VCaP (cell line): ENCODE measurements around the gene LAMB2.

Experiments
- H3K27ac ChIP-seq: fragments of 450-650 bp; 2 replicates; pipeline ENCODE4 v1.5.1; 2017
- TF ChIP-seq, protein P1 (sequence below): fragments of 450-650 bp; conservative IDR thresholded peaks from 2 replicates; pipeline ENCODE4 v1.5.1; 2017; ENCODE audit warnings: mild to moderate bottlenecking, moderate library complexity

The LAMB2 gene

DNA sequence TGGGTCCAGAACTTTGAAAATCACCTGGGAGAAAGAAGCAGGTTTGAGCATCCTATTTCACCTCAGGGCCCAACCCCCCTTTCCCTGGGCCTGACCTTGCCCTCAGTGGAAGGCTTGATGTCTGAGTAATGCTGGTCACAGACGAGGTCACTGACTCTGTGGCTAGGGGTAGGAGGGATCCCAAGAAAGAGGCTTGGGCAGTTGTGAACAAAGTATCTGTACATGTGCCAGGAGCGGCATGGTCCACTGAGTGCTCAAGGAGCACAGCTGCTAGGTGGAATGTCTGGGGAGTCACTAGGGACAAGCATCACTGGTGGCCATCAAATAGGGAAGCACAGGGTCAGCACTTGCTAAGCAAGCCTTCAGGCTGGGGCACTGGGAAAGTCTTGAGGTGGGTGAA, 25.9 kb upstream of the LAMB2 start:
- no peak overlapping the region for H3K27ac ChIP-seq
- TF ChIP-seq, protein P1, sequence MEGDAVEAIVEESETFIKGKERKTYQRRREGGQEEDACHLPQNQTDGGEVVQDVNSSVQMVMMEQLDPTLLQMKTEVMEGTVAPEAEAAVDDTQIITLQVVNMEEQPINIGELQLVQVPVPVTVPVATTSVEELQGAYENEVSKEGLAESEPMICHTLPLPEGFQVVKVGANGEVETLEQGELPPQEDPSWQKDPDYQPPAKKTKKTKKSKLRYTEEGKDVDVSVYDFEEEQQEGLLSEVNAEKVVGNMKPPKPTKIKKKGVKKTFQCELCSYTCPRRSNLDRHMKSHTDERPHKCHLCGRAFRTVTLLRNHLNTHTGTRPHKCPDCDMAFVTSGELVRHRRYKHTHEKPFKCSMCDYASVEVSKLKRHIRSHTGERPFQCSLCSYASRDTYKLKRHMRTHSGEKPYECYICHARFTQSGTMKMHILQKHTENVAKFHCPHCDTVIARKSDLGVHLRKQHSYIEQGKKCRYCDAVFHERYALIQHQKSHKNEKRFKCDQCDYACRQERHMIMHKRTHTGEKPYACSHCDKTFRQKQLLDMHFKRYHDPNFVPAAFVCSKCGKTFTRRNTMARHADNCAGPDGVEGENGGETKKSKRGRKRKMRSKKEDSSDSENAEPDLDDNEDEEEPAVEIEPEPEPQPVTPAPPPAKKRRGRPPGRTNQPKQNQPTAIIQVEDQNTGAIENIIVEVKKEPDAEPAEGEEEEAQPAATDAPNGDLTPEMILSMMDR, result no peak

DNA sequence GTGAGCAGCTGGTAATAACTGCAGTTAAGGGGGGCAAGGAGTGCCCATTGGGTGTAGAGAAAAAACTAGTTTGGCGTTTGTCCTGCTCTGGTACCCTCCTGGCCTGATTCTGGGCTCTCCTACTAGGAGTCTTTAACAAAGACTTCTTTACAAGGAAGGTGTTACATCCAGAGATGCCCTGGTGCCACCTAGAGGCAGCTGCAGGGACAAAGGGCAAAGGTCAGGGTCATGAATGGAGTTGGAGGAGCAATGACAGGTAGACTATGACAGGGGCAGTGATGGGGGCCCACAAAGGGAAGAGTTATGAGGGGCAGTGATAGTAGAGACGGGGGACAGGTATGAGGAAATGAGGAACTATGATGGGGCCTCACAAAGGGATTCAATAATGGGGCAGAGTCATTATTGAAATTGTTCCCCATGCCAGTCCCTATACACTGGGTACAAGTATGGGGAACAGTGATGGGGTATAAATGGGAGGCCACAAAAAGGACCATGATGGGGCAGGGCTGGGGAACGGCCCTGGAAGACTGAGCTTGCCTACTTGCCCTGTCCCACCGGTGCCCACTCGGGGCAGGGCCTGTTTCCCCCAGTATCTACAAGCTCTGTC, 25.4 kb upstream of the LAMB2 start:
- no peak overlapping the region for H3K27ac ChIP-seq
- TF ChIP-seq, protein P1, result peak; percentile 68

DNA sequence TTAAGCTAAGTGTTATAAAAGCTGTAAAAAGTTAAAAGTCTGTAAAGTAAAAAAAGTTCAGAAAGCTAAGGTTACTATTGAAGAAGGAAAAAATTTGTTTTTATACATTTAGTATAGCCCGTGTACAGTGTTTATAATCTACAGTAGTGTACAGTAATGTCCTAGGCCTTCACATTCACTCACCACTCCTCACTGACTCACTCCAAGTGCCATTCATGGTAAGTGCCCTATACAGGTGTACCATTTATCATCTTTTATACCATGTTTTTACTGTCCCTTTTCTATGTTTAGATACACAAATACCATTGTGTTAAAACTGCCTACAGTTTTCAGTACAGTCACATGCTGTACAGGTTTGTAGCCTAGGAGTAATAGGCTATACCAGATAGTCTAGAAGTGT, 24.4 kb upstream of the LAMB2 start:
- H3K27ac ChIP-seq, result no peak overlapping the region
- TF ChIP-seq, protein P1, result no peak

DNA sequence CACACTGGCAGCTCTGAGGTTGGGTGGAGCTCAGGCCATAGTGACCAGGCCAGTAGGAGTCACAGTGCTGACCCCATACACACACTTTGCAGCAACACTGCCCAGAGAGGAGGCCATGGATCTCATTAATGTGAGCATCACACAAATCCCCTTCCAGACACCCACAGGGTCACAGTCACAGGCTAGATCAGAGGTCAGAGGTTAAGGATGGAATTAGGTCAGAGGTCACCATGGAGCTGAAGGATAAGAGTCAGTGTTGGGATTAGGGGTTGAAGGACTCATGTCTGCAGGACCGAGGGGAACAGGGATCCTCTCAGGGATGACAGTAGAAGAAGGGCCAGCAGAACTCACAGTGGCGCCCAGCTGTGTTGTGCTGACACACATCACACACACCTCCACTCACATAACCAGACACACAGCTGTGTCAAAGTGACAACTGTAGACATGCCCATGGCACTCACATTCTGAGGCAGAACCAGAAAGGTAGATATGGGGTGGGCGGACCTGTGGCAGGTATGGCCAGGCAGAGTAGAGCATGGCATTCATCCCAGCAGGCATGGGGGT, 20.6 kb upstream of the LAMB2 start:
- no peak overlapping the region for H3K27ac ChIP-seq
- TF ChIP-seq, protein P1, result no peak

DNA sequence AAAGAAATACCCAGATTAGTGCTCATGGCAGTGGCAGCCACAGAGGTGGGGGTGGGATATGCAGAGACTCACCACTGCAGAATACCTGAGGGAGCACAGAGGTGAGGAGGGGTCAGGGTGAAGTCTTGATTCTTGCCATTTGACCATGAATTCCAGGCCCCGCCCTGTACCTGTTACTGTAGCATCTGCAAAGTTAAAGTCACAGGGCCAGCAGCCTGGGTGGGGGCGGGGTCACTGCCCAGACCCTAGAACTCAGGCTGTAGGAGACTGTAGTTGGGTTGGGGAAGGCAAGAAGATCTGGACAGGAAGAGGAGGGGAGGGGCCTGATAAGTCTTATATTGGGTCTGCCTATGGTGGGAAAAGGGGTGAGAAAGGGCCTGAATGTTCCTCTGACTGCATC, 18.8 kb upstream of the LAMB2 start:
- H3K27ac ChIP-seq, result no peak overlapping the region
- TF ChIP-seq, protein P1, result no peak

DNA sequence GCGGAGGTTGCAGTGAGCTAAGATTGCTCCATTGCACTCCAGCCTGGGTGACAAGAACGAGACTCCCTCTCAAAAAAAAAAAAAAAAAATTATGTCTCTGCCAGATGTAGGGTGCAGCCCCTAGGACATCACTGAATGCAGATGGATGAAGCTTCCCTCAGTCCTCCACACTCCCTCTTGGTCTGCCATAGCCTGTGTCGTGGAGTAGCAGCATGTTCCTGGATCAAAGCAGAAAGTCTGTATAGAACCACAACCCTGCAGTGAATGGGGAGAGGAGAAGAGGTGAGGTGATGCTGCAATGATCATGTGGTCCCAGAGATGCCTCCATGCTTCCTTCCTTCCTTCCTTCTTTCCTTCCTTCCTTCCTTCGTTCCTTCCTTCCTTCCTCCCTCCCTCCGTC, 15.3 kb upstream of the LAMB2 start:
- H3K27ac ChIP-seq, result no peak overlapping the region
- TF ChIP-seq, protein P1, result no peak

DNA sequence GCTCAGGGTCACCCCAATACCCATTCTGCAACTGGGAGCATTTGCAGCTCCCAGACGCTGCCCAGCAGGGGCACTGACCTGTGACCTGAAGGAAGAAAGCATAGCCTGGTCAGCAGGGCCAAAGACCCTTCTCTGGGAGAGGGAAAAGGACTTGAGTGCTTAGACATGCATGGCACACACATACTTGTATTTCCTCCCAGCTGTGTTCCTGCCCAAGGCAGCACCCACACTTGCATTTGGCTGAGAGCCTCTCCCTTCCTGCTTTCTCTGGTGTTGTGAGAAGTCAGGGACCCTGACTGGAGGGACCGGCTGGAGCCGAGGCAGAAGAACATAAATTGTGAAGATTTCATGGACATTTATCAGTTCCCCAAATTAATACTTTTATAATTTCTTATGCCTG, 7.2 kb upstream of the LAMB2 start:
- TF ChIP-seq, protein P1, result no peak
- peak overlapping the region; percentile 62 for H3K27ac ChIP-seq
